Naive thymus-derived CD4-positive, alpha-beta T cell (primary cell): ENCODE results near the gene TMPRSS2. TPM values are rescaled to one million over a fixed set of nuclear protein-coding genes. Genes with fewer than 3 reads are reported as not detected.
A peak's percentile ranks its signal among the peaks of the same experiment; 100 is the strongest.
"Not testable (repeated sequence)": the region's sequence is repeated elsewhere in the genome, so short reads cannot be mapped to it uniquely, and the experiment has no call there.

Source experiments
- ATAC-seq: fragments of 150-1000 bp; cut with Tn5 transposase; 2 replicates; pipeline ENCODE4 v1.10.0; 2021; ENCODE audit warnings: mild to moderate bottlenecking, moderate library complexity
- CTCF ChIA-PET: fragments of 350-600 bp; sonication (Branson Sonifier 250); formaldehyde crosslinking; loops from one replicate; lab custom pipeline; 2021; ENCODE audit warnings: antibody characterized with exemption; lab: Charles Lee
- POLR2A ChIA-PET: fragments of 350-600 bp; sonication (Branson Sonifier 250); formaldehyde crosslinking; loops from one replicate; lab custom pipeline; 2021; ENCODE audit warnings: antibody characterized with exemption, inconsistent platforms; lab: Charles Lee
- DNase-seq, 9 donors: peaks; one replicate each; pipeline versions ENCODE4 v3.0.0 to v3.0.0-alpha.2; 2020 to 2022; ENCODE audit warnings: mixed read lengths in 1 of 9
- H3K27ac ChIP-seq: one replicate; pipeline ENCODE4 v1.7.0; 2013; ENCODE audit warnings: mild to moderate bottlenecking, low read depth, low read length, moderate library complexity
- H3K27me3 ChIP-seq, 2 donors: one replicate each; pipeline ENCODE4 v1.7.0; 2013; ENCODE audit warnings: low read length in 2 of 2, mild to moderate bottlenecking in 2 of 2, moderate library complexity in 2 of 2; ENCODE audit not compliant: control insufficient read depth in 2 of 2, insufficient read depth in 2 of 2
- H3K36me3 ChIP-seq, 3 experiments: 1 replicate in 2 of 3; 2 replicates in 1 of 3; pipeline ENCODE4 v1.7.0; 2013; ENCODE audit warnings: low read length in 3 of 3, mild to moderate bottlenecking in 3 of 3, moderate library complexity in 1 of 3; ENCODE audit not compliant: insufficient read depth in 3 of 3, control insufficient read depth in 2 of 3
- H3K4me1 ChIP-seq, 2 donors: one replicate each; pipeline ENCODE4 v1.7.0; 2013; ENCODE audit warnings: low read length in 2 of 2, mild to moderate bottlenecking in 2 of 2, moderate library complexity in 1 of 2; ENCODE audit not compliant: control insufficient read depth in 2 of 2, insufficient read depth in 2 of 2
- H3K4me3 ChIP-seq: 2 replicates; pipeline ENCODE4 v1.7.0; 2013; ENCODE audit warnings: mild to moderate bottlenecking, low read length
- H3K9me3 ChIP-seq, 3 experiments: 1 replicate in 2 of 3; 2 replicates in 1 of 3; pipeline ENCODE4 v1.7.0; 2013; ENCODE audit warnings: low read length in 3 of 3; ENCODE audit not compliant: control insufficient read depth in 2 of 3
- H3K27ac Mint-ChIP-seq, 9 donors: one replicate each; pipeline ENCODE4 v1.8.0; 2020 to 2022; ENCODE audit warnings: mixed read lengths in 9 of 9, mild to moderate bottlenecking in 8 of 9, moderate library complexity in 5 of 9, inconsistent platforms in 2 of 9
- H3K27me3 Mint-ChIP-seq, 5 donors: one replicate each; pipeline ENCODE4 v1.8.0; 2021 to 2022; ENCODE audit warnings: mixed read lengths in 5 of 5, mild to moderate bottlenecking in 1 of 5
- H3K36me3 Mint-ChIP-seq, 5 donors: one replicate each; pipeline ENCODE4 v1.8.0; 2020 to 2022; ENCODE audit warnings: mixed read lengths in 5 of 5, mild to moderate bottlenecking in 3 of 5, inconsistent platforms in 1 of 5
- H3K4me1 Mint-ChIP-seq, 7 donors: one replicate each; pipeline ENCODE4 v1.8.0; 2020 to 2022; ENCODE audit warnings: mixed read lengths in 7 of 7, mild to moderate bottlenecking in 3 of 7, inconsistent platforms in 1 of 7
- H3K4me3 Mint-ChIP-seq, 10 donors: one replicate each; pipeline ENCODE4 v1.8.0; 2020 to 2022; ENCODE audit warnings: mild to moderate bottlenecking in 10 of 10, mixed read lengths in 10 of 10, moderate library complexity in 6 of 10, inconsistent platforms in 2 of 10
- H3K9me3 Mint-ChIP-seq, 11 donors: one replicate each; pipeline ENCODE4 v1.8.0; 2020 to 2022; ENCODE audit warnings: mixed read lengths in 11 of 11, mild to moderate bottlenecking in 4 of 11, inconsistent platforms in 1 of 11, moderate library complexity in 1 of 11
- intact Hi-C, 2 donors: fragments of 100-400 bp; cut with micrococcal nuclease; formaldehyde crosslinking; loops; one replicate each; pipeline ENCODE4 v1.15.1; 2023
- polyA plus RNA-seq, 2 donors: library from polyadenylated mRNA; unstranded; fragments of 300-500 nt; fragmentation: Illumina TruSeq; gene quantifications; one replicate each; pipeline ENCODE4 v1.2.3, GENCODE V29; 2021
- total RNA-seq, 6 experiments: library from RNA in 5 of 6; stranded (reverse) in 5 of 6; gene quantifications; 1 replicate in 5 of 6; 2 replicates in 1 of 6; pipeline ENCODE4 v1.2.3 and lab custom pipeline; 2021 to 2026

Gene TMPRSS2
- total and polyA plus RNA-seq, 7 experiments from 2014 or later, result not detected

GRCh38 chr21:41426676-41427404 lies 81.1 kb downstream of the TMPRSS2 start:
- H3K27ac Mint-ChIP-seq, result peak overlapping the region; percentile 83 to 100 (median 97)
- Histone ChIP-seq H3K27ac (peak overlapping the region; percentile 92), H3K4me1 (peaks cover 10 to 12% of the 10 kb centered on the region in 2 donors), H3K4me3 (peak overlapping the region; percentile 99), H3K9me3 (no peaks in the 10 kb centered on the region), H3K27me3 (no peaks in the 10 kb centered on the region), H3K36me3 (peaks cover 0 to 23% (median 14%) of the 10 kb centered on the region in 3 experiments)
- H3K4me1 Mint-ChIP-seq, result peaks cover 16 to 81% (median 59%) of the 10 kb centered on the region in 7 donors
- intact Hi-C loops, result loop anchor here (1.0 to 10.0 kb wide), 5 partner anchors 16 to 808 kb away; partner anchors contain the start of gene MX2 (in 2 of the 2)
- POLR2A ChIA-PET, result interaction anchor here (0.7 to 5.2 kb wide), 6 partner anchors 9 to 65 kb away, joined by 3 to 82 read pairs (median 13); partner anchors contain the start of gene MX2
- H3K27me3 Mint-ChIP-seq, result no peaks in the 10 kb centered on the region
- H3K9me3 Mint-ChIP-seq, result peaks cover 0 to 2% (median 0%) of the 10 kb centered on the region in 11 donors
- peak overlapping the region; percentile 94 to 98 (median 97) for H3K4me3 Mint-ChIP-seq
- H3K36me3 Mint-ChIP-seq, result peaks cover 6 to 46% (median 20%) of the 10 kb centered on the region in 5 donors
- CTCF ChIA-PET, result interaction anchor here (1.1 kb wide), 1 partner anchor 144 kb away, joined by 4 read pairs; no protein-coding TSS in a partner anchor
- DNase-seq (peak in 1 of 9 donors; percentile 34), ATAC-seq (no peak)

- intact Hi-C loops, result loop anchor here (1.0 to 10.0 kb wide), 5 partner anchors 15 to 809 kb away; partner anchors contain the start of gene MX2 (in 2 of the 2)
- Histone ChIP-seq H3K27me3 (no peaks in the 10 kb centered on the region), H3K27ac (peak within 1 kb of the TSS; percentile 92), H3K4me3 (peak within 1 kb of the TSS; percentile 99), H3K9me3 (no peaks in the 10 kb centered on the region), H3K4me1 (peaks cover 10 to 12% of the 10 kb centered on the region in 2 donors), H3K36me3 (peaks cover 0 to 18% (median 14%) of the 10 kb centered on the region in 3 experiments)
- ATAC-seq, result peak; percentile 100
- H3K27me3 Mint-ChIP-seq, result no peaks in the 10 kb centered on the region
- H3K27ac Mint-ChIP-seq, result peak within 1 kb of the TSS; percentile 95 to 100 (median 98)
- H3K4me3 Mint-ChIP-seq, result peak within 1 kb of the TSS; percentile 94 to 98 (median 97)
- CTCF ChIA-PET, result interaction anchor here (1.1 to 2.5 kb wide), 2 partner anchors 57 to 143 kb away, joined by 4 to 9 read pairs; no protein-coding TSS in a partner anchor
- POLR2A ChIA-PET, result interaction anchor here (0.7 to 5.2 kb wide), 11 partner anchors 8 to 83 kb away, joined by 3 to 82 read pairs (median 5); partner anchors contain the start of gene MX2
- H3K9me3 Mint-ChIP-seq, result peaks cover 0 to 2% (median 0%) of the 10 kb centered on the region in 11 donors
- peaks cover 16 to 83% (median 62%) of the 10 kb centered on the region in 7 donors for H3K4me1 Mint-ChIP-seq
- peak; percentile 76 to 90 (median 87) for DNase-seq
- H3K36me3 Mint-ChIP-seq, result peaks cover 3 to 42% (median 14%) of the 10 kb centered on the region in 5 donors
Observed at GRCh38 chr21:41425954-41426675, 81.8 kb downstream of the TMPRSS2 start, which contains the start of gene MX1. MX1 (plus strand) TSS chr21:41426239; CDS start chr21:41432071, 5,832 bp downstream.

- Mint-ChIP-seq H3K9me3 (peaks cover 0 to 2% (median 0%) of the 10 kb centered on the region in 11 donors), H3K27me3 (no peaks in the 10 kb centered on the region), H3K36me3 (peaks cover 3 to 38% (median 11%) of the 10 kb centered on the region in 5 donors), H3K4me3 (peak overlapping the region; percentile 94 to 98 (median 97)), H3K27ac (peak overlapping the region; percentile 95 to 100 (median 98)), H3K4me1 (peaks cover 18 to 86% (median 68%) of the 10 kb centered on the region in 7 donors)
- ChIA-PET CTCF (interaction anchor here (2.5 kb wide), 1 partner anchor 56 kb away, joined by 9 read pairs; no protein-coding TSS in a partner anchor), POLR2A (interaction anchor here (0.9 to 5.2 kb wide), 9 partner anchors 8 to 83 kb away, joined by 3 to 82 read pairs (median 5); partner anchors contain the start of gene MX2)
- Histone ChIP-seq H3K36me3 (peaks cover 0 to 18% (median 14%) of the 10 kb centered on the region in 3 experiments), H3K4me3 (peak overlapping the region; percentile 99), H3K27me3 (no peaks in the 10 kb centered on the region), H3K27ac (peak overlapping the region; percentile 92), H3K4me1 (peaks cover 10 to 12% of the 10 kb centered on the region in 2 donors), H3K9me3 (no peaks in the 10 kb centered on the region)
- no peak for ATAC-seq
- DNase-seq, result no peak
- intact Hi-C loops, result loop anchor here in 1 of 2 donors (10.0 kb wide), 1 partner anchor 809 kb away; no protein-coding TSS in a partner anchor
Observed at GRCh38 chr21:41425588-41425953, 82.4 kb downstream of the TMPRSS2 start.

GRCh38 chr21:41423305-41423636 lies 84.7 kb downstream of the TMPRSS2 start:
- H3K9me3 Mint-ChIP-seq, H3K27me3 ChIP-seq, H3K27ac ChIP-seq, ATAC-seq, H3K27me3 Mint-ChIP-seq, H3K9me3 ChIP-seq, H3K36me3 ChIP-seq, H3K4me3 ChIP-seq, CTCF ChIA-PET: not testable (repeated sequence)
- intact Hi-C loops, result loop anchor here in 1 of 2 donors (10.0 kb wide), 1 partner anchor 812 kb away; no protein-coding TSS in a partner anchor
- peaks cover 10 to 12% of the 10 kb centered on the region in 2 donors for H3K4me1 ChIP-seq
- Mint-ChIP-seq H3K4me3 (peak overlapping the region in 8 of 10 donors; percentile 14 to 98 (median 58)), H3K36me3 (peaks cover 0 to 26% (median 0%) of the 10 kb centered on the region in 5 donors), H3K4me1 (peaks cover 20 to 78% (median 72%) of the 10 kb centered on the region in 7 donors), H3K27ac (peak overlapping the region in 8 of 9 donors; percentile 12 to 100 (median 88))
- DNase-seq, result peak in 1 of 9 donors; percentile 27
- POLR2A ChIA-PET, result interaction anchor here (1.2 to 5.2 kb wide), 2 partner anchors 54 to 60 kb away, joined by 4 to 82 read pairs; no protein-coding TSS in a partner anchor

- intact Hi-C loops, result loop anchor here in 1 of 2 donors (10.0 kb wide), 1 partner anchor 812 kb away; no protein-coding TSS in a partner anchor
- H3K4me3 ChIP-seq, result no peak overlapping the region
- H3K4me1 Mint-ChIP-seq, result peaks cover 20 to 73% (median 66%) of the 10 kb centered on the region in 7 donors
- H3K27me3 ChIP-seq, result no peaks in the 10 kb centered on the region
- peaks cover 0 to 2% (median 0%) of the 10 kb centered on the region in 11 donors for H3K9me3 Mint-ChIP-seq
- H3K4me3 Mint-ChIP-seq, result peak overlapping the region in 3 of 10 donors; percentile 8 to 30 (median 14)
- peaks cover 0 to 20% (median 0%) of the 10 kb centered on the region in 5 donors for H3K36me3 Mint-ChIP-seq
- peaks cover 10 to 12% of the 10 kb centered on the region in 2 donors for H3K4me1 ChIP-seq
- no peaks in the 10 kb centered on the region for H3K9me3 ChIP-seq
- DNase-seq (no peak), ATAC-seq (no peak)
- H3K27ac Mint-ChIP-seq, result peak overlapping the region in 6 of 9 donors; percentile 49 to 100 (median 98)
- no peak overlapping the region for H3K27ac ChIP-seq
- ChIA-PET CTCF (interaction anchor here (0.5 to 0.7 kb wide), 3 partner anchors 12 to 38 kb away, joined by 4 to 8 read pairs (median 5); no protein-coding TSS in a partner anchor), POLR2A (interaction anchor here (0.6 to 5.2 kb wide), 4 partner anchors 12 to 105 kb away, joined by 4 to 82 read pairs (median 4); no protein-coding TSS in a partner anchor)
- H3K36me3 ChIP-seq, result peaks cover 0 to 4% (median 0%) of the 10 kb centered on the region in 3 experiments
- no peaks in the 10 kb centered on the region for H3K27me3 Mint-ChIP-seq
Observed at GRCh38 chr21:41422546-41423304, 85.2 kb downstream of the TMPRSS2 start.
